HL-60 (cell line): ENCODE data around the gene RYK.

Source experiments
- DNase-seq, 2 experiments: peaks; one replicate each; pipeline ENCODE4 v3.0.0-alpha.2; 2010 to 2020; ENCODE audit warnings: low read depth in 1 of 2, low spot score in 1 of 2
- H3K27ac ChIP-seq: fragments of 250-450 bp; sonication (Bioruptor Pico); replicated peaks from 2 replicates; pipeline ENCODE4 v1.5.1; 2020; ENCODE audit warnings: mild to moderate bottlenecking, moderate library complexity
- H3K27me3 ChIP-seq: fragments of 250-450 bp; sonication (Bioruptor Pico); 2 replicates; pipeline ENCODE4 v1.5.1; 2021; ENCODE audit warnings: mild to moderate bottlenecking, moderate library complexity; ENCODE audit not compliant: insufficient read depth, poor library complexity, severe bottlenecking
- H3K4me3 ChIP-seq: replicated peaks from 2 replicates; pipeline ENCODE4 v1.5.1; 2011; ENCODE audit warnings: mild to moderate bottlenecking, control low read depth, low read length; ENCODE audit not compliant: insufficient read depth
- CTCF ChIP-seq: IDR thresholded peaks from one replicate; pipeline ENCODE4 v1.5.1; 2011; ENCODE audit warnings: low read length, control low read depth, inconsistent platforms; ENCODE audit not compliant: insufficient read depth
- GABPA ChIP-seq: IDR thresholded peaks from 2 replicates; pipeline ENCODE4 v1.6.1; 2012; ENCODE audit warnings: low read depth
- POLR2AphosphoS5 ChIP-seq: IDR thresholded peaks from 2 replicates; pipeline ENCODE4 v1.6.1; 2012; ENCODE audit warnings: low read depth
- REST ChIP-seq: IDR thresholded peaks from 2 replicates; pipeline ENCODE4 v1.6.1; 2012; ENCODE audit warnings: low read depth; ENCODE audit not compliant: insufficient replicate concordance
- SPI1 ChIP-seq: IDR thresholded peaks from 2 replicates; pipeline ENCODE4 v1.6.1; 2012; ENCODE audit warnings: low read depth, mild to moderate bottlenecking, borderline replicate concordance

Gene RYK

GRCh38 chr3:134274571-134274970 lies 23.9 kb upstream of the RYK start:
- no peak for TF ChIP-seq SPI1
- TF ChIP-seq REST, result no peak
- no peak for TF ChIP-seq CTCF
- no peak for TF ChIP-seq GABPA
- no peak for TF ChIP-seq POLR2AphosphoS5
- H3K27me3 ChIP-seq, result no peaks in the 10 kb centered on the region
- no peak overlapping the region for H3K27ac ChIP-seq
- DNase-seq, result no peak
- no peak overlapping the region for H3K4me3 ChIP-seq

- DNase-seq, result no peak
- Histone ChIP-seq H3K27ac (no peak overlapping the region), H3K27me3 (no peaks in the 10 kb centered on the region), H3K4me3 (no peak overlapping the region)
- TF ChIP-seq SPI1 (no peak), GABPA (no peak), POLR2AphosphoS5 (no peak), REST (no peak)
These were observed 17.3 kb upstream of the RYK start for GRCh38 chr3:134267996-134268395.

- no peak for DNase-seq
- no peak for TF ChIP-seq REST
- TF ChIP-seq SPI1, result no peak
- TF ChIP-seq POLR2AphosphoS5, result no peak
- no peak for TF ChIP-seq CTCF
- TF ChIP-seq GABPA, result no peak
- Histone ChIP-seq H3K4me3 (no peak overlapping the region), H3K27ac (no peak overlapping the region), H3K27me3 (no peaks in the 10 kb centered on the region)
These were observed 10.3 kb upstream of the RYK start for GRCh38 chr3:134260987-134261386.
